DOHH2 (cell line): ENCODE results near the gene CDC25B.

Experiments used
- CTCF ChIP-seq: fragments of 200-600 bp; sonication (generic); IDR thresholded peaks from one replicate; pipeline ENCODE4 v1.5.1; 2014; ENCODE audit warnings: antibody characterized with exemption, mild to moderate bottlenecking, low read depth, low read length; ENCODE audit not compliant: poor library complexity, severe bottlenecking
- EZH2phosphoT487 ChIP-seq: fragments of 200-600 bp; sonication (generic); IDR thresholded peaks from 2 replicates; pipeline ENCODE4 v1.6.1; 2017; ENCODE audit warnings: borderline replicate concordance, mild to moderate bottlenecking, antibody characterized with exemption, low read length, moderate library complexity, mixed read lengths

DNA sequence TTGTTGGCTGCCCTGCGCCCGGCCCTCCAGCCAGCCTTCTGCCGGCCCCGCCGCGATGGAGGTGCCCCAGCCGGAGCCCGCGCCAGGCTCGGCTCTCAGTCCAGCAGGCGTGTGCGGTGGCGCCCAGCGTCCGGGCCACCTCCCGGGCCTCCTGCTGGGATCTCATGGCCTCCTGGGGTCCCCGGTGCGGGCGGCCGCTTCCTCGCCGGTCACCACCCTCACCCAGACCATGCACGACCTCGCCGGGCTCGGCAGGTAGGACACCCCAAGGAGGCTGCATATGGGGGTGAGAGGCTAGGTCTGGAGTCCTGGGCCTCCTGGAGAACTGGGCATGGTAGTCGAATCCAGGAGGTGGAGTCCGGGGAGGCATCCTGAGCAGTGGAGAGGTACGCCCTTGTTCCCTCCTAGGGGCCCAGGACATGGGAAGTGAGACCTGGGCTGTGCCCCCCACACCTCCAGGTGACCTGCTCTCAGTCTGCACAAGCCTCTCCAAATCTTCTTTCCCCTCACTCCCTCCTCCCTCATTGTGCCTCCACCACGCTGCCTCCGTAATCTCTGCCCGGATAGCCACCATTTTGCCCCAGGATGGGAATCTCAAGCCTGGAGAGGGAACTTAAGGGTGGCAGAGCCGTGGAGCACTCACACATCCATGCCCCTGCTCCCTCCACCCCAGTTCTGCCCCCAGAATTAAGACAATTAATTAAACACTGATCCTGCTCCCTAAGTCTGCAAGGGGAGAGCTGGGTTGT is 541 bp downstream of the CDC25B start:
- TF ChIP-seq CTCF (no peak), EZH2phosphoT487 (no peak)
